ENCODE results near the gene TFCP2L1. TPM values are rescaled to one million over a fixed set of nuclear protein-coding genes. Genes with fewer than 3 reads are reported as not detected.
"Not testable (repeated sequence)": the region's sequence is repeated elsewhere in the genome, so short reads cannot be mapped to it uniquely, and the experiment has no call there.

TFCP2L1 gene
- total RNA-seq = under 1 TPM; 0.20 to 0.63 (median 0.41) TPM

- H3K4me1 ChIP-seq = peaks cover 0 to 17% (median 4%) of the 10 kb centered on the region in 4 donors
- peaks cover 0 to 37% of the 10 kb centered on the region in 2 donors for H3K27me3 ChIP-seq
- H3K36me3 ChIP-seq = no peaks in the 10 kb centered on the region
- no peak for TF ChIP-seq POLR2A (IDR thresholded peaks at IDR 0.05)
- TF ChIP-seq CTCF (IDR thresholded peaks at IDR 0.05) = no peak
- no peak for TF ChIP-seq EP300 (IDR thresholded peaks at IDR 0.05)
- 1% methylated on average over 10 to 11 of the region's 119 CpGs for WGBS, 2 donors
- H3K27ac ChIP-seq = no peak within 1 kb of the TSS
- DNase-seq (ENCODE audit: low spot score in 2 of 2) = no peak
- peak within 1 kb of the TSS; percentile 11 to 52 (median 38) for H3K4me3 ChIP-seq
- H3K9me3 ChIP-seq = no peaks in the 10 kb centered on the region
Measured at GRCh38 chr2:121284463-121285449, at the start of gene TFCP2L1. TSS of gene TFCP2L1 (minus strand) at chr2:121285202. CDS start at chr2:121285109, 93 bp downstream.

GRCh38 chr2:121333834-121334558 is 49.0 kb upstream of the TFCP2L1 start:
- DNase-seq (ENCODE audit: low spot score in 2 of 2) = no peak
- Histone ChIP-seq H3K4me3 (no peak overlapping the region), H3K9me3 (no peaks in the 10 kb centered on the region), H3K36me3 (peaks cover 0 to 23% (median 4%) of the 10 kb centered on the region in 3 donors), H3K27me3 (no peaks in the 10 kb centered on the region), H3K27ac (no peak overlapping the region), H3K4me1 (no peaks in the 10 kb centered on the region)
- WGBS, 2 donors = 66 to 67% methylated on average over 10 to 12 of the region's 12 CpGs
- TF ChIP-seq EP300 (IDR thresholded peaks at IDR 0.05) (no peak), CTCF (IDR thresholded peaks at IDR 0.05) (no peak), POLR2A (IDR thresholded peaks at IDR 0.05) (no peak)

GRCh38 chr2:121333231-121333630 is 48.2 kb upstream of the TFCP2L1 start:
- H3K36me3 ChIP-seq = peaks cover 0 to 15% (median under 1%) of the 10 kb centered on the region in 3 donors
- no peak for DNase-seq (ENCODE audit: low spot score in 2 of 2)
- 73% methylated on average over 17 of the region's 17 CpGs for WGBS, 2 donors
- no peaks in the 10 kb centered on the region for H3K27me3 ChIP-seq
- H3K4me1 ChIP-seq = no peaks in the 10 kb centered on the region
- TF ChIP-seq CTCF (IDR thresholded peaks at IDR 0.05) = no peak
- TF ChIP-seq EP300 (IDR thresholded peaks at IDR 0.05) = no peak
- no peak for TF ChIP-seq POLR2A (IDR thresholded peaks at IDR 0.05)
- no peaks in the 10 kb centered on the region for H3K9me3 ChIP-seq
- H3K27ac ChIP-seq = no peak overlapping the region
- H3K4me3 ChIP-seq = no peak overlapping the region

GRCh38 chr2:121331324-121331723 is 46.3 kb upstream of the TFCP2L1 start:
- not testable (repeated sequence) for H3K27me3 ChIP-seq; H3K4me3 ChIP-seq; DNase-seq (ENCODE audit: low spot score in 2 of 2); H3K9me3 ChIP-seq; H3K36me3 ChIP-seq; H3K4me1 ChIP-seq; H3K27ac ChIP-seq
- 91 to 92% methylated on average over 8 of the region's 8 CpGs for WGBS, 2 donors

GRCh38 chr2:121330921-121331320 is 45.9 kb upstream of the TFCP2L1 start:
- 90 to 92% methylated on average over 15 of the region's 15 CpGs for WGBS, 2 donors
- TF ChIP-seq CTCF (IDR thresholded peaks at IDR 0.05) = no peak
- TF ChIP-seq POLR2A (IDR thresholded peaks at IDR 0.05) = no peak
- Histone ChIP-seq H3K4me3 (no peak overlapping the region), H3K27ac (no peak overlapping the region), H3K4me1 (no peaks in the 10 kb centered on the region), H3K27me3 (no peaks in the 10 kb centered on the region), H3K36me3 (no peaks in the 10 kb centered on the region), H3K9me3 (no peaks in the 10 kb centered on the region)
- DNase-seq (ENCODE audit: low spot score in 2 of 2) = no peak
